A204.1 (cell line): Measurements from ENCODE around the gene DOCK6.
"Not testable (repeated sequence)": the region's sequence is repeated elsewhere in the genome, so short reads cannot be mapped to it uniquely, and the experiment has no call there.

Experiments used
- FAIRE-seq: peaks from 2 replicates; lab custom pipeline; 2012; peaks lifted over from hg19 to GRCh38; lab: Jason Lieb, UNC

DOCK6 gene

DNA sequence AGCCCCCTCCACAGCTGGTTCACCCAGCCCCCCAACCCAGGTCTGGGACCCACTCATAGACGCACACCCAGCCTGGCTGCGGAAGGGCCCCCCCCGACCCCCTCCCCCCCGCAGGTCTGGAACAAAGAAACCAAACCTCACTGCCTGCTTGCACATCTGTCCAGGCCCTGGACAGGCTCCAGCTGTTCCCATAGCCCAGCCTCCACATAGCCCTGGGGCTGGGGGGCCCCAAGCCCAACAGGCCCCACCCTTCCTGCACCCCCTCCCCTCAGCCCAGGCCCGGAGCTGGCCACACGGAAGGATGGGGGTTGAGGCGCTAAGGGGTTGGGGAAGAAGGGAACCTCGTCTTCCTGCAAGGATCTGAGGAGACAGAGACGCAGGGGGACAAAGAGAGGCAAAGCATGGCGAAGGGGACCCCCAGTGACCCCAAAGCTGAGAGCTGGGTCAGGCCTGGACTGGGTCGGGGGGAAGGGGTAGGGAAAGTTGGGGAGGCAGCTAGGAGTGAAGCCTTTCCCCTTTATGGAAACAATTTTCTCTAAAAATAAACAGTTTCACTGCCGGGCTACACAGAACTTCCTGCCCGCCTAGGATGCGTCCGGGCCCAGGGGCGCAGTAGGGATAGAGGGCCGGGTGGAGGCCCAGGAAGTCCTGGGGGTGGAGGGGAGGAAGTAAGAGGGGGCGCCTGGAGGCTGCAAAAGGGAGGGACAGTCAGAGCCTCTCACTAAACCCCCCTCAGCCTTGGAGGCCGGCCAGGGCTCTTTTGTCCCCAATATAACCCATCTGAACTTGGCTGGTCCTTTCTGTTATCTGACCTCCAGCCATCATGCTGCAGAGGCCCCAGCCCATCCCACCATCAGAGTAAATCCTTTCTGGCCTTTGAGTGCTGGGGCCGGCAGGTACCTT, 67.4 kb downstream of the DOCK6 start:
- no peak for FAIRE-seq

DNA sequence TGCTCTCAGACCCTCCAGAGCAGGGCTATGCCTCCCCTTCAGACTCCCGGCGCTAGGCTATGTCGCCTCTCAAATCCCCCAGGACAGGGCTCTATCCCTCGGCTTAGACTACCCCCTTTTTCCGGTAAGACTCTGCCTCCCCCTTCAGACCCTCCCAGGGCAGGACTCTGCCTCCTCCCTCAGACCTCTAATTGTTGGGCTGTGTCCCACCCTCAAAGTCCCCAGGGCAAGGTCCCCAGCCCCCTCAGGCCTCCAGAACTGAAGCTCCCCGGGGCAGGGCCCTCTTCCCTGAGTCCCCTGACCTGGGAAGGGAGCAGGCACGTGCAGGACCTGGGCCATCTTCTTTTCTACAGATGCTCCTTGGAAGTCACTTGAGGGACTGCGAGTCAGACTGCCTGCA, 68.2 kb downstream of the DOCK6 start:
- FAIRE-seq = no peak

DNA sequence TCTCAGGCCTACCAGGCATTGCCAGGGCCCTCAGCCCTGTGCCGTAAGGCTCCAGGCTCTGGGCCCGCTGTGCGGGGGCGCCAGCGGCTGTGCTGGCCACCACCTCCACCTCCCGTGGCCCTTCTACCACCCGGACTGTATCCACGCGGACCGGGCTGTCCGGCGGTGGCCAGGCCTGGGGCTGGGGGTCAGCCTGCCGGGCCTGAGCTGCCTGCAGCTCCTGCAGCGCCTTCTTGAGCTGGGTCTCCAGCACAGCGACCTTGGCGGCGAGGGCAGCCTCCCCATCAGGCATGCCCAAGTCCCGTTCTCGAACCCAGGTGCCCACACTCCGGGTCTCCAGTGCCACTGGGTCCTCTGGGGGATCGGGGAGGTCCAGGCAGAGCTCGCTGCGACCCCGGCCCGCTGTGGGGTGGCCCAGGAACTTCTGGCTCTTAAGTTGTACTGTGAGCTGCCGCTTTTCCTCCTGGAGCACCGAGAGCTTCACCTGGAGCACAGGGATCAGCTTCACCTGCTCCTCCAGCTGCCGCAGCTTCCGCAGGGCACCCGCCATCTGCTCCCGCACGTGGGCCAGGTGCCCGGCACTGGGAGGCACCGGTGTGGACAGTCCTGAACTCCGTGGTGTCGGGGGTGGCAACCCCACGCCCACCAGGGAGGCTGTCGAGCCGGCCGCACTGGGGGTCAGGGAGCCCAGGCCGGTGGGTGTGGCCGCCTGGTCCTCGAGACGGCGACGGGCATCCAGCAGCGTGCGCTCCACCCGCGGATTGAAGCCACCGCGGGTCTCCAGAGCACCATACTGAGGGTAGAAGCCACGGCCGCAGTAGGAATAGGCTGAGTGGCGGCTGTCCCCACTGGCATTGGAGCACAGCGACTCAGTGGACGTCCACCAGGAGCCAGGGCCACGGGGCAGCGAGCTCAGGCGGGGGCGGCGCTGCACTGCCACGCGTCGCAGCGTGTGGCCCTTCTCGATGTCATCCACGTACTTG, 69.1 kb downstream of the DOCK6 start:
- no peak for FAIRE-seq

DNA sequence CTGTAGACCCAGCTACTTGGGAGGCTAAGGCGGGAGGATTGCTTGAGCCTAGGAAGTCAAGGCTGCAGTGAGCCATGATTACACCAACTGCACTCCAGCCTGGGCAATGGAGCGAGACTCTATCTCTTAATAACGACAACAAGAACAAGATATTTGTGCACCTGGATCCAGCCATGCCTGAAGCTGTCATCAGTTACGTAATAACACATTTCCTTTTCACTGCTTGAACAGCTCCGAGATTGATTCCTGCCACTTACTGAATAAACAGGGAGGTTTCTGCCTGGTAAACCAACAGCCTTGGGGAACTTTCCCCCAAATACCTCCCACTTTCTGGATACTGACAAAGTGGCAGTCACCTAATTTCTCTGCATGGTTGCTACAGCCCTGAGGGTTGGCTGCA, 70.4 kb downstream of the DOCK6 start:
- FAIRE-seq = no peak

DNA sequence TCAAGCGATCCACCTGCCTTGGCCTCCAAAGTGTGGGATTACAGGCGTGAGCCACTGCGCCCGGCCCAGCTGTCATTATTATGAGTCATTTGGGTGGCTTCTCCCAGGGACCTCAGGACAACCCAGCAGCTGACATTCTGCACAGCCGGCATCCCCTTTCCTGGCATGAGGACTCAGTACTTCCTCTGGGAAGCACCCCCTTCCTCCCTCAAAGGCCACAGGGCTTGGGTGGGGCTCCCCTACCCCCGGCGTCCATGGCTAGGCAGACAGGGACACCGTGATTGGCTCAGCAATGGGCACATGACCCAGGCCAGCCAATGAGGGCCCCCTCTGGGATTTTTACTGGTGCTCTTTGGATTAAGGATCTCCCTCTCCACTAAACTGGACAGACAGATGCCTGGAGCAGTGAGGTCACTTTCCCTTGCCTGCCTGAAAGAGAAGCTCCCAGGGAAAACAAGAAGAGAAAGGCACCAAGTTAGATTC, 71.0 kb downstream of the DOCK6 start:
- no peak for FAIRE-seq

DNA sequence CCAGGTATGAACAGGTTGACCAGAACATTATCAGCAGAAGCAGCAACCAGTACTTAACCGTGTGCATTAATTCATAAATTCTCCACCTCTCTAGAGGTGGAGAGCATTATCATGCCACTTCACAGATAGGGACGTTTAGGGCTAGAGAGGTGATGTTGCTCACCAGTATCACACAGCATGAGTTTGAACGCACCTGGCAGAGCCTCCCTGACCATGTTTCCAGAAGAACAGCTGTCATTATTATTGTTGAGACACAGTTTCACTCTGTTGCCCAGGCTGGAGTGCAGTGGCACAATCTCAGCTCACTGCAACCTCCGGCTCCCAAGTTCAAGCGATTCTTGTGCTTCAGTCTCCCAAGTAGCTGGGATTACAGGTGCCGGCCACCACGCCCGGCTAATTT, 71.8 kb downstream of the DOCK6 start:
- FAIRE-seq = no peak

DNA sequence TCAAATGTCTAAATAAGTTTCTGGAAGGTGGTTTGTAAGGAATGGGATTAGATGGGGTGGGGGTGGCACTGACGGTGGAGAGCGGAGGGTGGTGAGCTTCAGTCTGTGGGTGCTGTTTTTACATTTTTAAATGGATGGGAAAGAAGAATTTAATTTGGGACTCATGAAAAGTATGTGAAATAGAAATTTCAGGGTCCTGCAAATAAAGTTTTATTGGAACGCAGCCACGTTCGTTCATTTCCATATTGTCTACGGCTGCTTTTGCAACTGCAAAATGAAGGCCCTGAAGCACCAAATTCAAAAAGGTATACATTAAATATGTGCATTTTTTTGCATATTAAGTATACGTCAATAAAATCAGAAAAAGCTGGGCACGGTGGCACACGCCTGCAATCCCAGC, 74.9 kb downstream of the DOCK6 start:
- FAIRE-seq = no peak

DNA sequence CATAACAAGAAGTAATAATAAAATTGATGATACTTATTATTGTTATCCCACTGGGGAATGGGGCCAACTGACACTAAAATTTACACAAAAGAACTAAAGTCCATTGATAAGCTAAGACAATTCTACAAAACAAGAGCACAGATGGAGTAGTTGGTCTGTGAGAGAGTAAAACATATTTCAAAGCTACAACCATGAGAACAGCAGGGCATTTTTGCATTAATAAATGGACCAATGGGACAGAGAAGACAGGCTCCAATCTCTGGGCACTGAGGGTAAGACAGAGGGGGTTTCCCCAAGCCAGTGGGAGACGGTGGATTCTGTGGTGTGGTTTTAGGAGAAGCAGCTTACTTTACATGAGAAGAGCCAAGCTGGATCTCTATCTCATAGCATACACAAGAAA, 79.3 kb downstream of the DOCK6 start:
- FAIRE-seq = no peak

DNA sequence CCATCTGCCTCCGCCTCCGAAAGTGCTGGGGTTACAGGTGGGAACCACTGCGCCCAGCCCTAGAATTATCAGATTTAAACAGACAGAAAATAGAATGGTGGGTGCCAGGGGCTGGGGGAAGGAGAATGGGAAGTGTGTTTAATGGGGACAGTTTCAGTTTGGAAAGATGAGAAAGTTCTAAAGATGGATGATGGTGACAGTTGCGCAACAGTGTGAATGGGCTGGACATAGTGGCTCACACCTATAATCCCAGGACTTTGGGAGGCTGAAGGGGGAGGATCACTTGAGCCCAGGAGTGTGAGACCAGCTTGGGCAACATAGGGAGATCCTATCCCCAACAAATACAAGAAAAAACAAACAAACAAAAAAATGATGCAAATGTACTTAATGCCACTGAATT, 80.8 kb downstream of the DOCK6 start:
- FAIRE-seq = no peak

DNA sequence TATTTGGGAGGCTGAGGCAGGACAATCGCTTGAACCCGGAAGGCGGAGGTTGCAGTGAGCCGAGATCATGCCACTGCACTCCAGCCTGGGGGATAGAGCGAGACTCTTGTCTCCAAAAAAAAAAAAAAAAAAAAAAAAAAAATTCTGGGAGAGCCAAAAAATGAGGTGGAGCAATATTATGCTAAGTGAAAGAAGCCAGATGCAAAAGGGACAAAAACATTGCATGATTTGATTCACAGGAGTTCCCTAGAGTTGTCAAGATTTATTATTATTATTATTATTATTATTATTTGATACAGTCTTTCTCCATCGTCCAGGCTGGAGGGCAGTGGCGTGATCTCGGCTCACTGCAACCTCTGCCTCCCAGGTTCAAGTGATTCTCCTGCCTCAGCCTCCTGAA, 81.3 kb downstream of the DOCK6 start:
- not testable (repeated sequence) for FAIRE-seq

DNA sequence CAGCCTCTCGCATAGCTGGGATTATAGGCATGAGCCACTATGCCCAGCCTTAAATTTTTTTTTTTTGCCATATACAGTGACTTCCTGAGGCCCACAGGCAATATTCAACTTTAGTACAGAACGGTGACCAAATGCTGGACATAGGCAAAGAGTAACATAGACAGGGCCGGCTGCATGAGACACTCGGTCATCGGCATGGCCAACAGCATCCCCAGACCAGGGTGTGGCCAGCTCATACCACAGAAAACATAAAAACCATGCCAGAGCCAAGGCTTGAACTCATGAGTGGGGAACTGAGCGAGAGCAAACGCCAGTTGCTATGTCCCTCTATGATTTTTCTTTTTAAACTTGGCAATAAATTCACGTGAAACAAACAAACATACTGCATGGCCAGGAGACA, 82.0 kb downstream of the DOCK6 start:
- FAIRE-seq = no peak

DNA sequence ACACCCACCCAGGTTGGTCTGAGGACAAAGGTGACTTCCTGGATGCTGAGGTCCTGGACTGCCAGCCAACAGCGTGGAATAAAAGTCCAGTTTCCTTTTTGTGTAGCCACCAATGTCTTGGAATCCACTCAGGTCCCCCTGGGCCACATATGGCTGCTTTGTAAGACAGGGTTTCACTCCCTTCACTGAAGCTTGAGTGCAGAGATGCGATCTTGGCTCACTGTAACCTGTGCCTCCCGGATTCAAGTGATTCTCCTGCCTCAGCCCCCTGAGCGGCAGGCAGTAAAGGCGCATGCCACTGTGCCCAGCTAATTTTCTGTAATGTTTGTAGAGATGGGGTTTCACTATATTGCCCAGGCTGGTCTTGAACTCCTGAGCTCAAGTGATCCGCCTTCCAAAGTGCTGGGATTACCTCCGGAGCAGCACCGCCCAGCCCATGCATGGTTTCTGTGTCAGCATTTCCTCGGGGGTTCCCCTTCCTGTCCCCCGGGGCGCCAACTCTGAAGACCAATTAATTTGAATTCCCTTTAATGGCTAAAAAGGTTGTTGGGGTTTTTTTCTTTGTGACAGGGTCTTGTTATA, 82.5 kb downstream of the DOCK6 start:
- FAIRE-seq = no peak

DNA sequence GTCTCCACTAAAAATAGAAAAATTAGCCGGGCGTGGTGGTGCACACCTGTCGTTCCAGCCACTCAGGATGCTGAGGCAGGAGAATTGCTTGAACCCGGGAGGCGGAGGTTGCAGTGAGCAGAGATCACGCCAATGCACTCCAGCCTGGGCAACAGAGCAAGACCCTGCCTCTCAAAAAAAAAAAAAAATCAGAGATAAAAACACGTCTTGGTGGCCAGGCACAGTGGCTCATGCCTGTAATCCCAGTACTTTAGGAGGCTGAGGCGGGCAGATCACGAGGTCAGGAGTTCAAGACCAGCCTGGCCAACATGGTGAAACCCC, 83.2 kb downstream of the DOCK6 start:
- not testable (repeated sequence) for FAIRE-seq

DNA sequence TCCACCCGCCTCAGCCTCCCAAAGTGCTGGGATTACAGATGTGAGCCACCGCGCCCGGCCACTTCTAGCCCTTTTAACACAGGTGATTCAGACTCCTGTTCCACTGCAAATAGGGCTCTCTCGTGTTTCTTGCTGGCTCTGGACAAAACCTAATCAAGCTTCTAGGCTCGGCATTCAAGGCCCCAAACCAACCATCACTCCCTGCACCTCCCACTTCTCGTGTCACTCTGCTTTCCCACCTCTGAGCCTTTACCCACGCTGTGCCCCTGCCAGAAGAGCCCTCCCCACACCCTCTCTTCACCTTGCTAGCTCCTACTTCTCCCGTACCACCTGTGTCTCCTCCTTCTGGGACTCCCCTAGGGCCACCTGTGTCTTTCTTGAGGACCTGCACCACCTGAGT, 84.7 kb downstream of the DOCK6 start:
- no peak for FAIRE-seq

DNA sequence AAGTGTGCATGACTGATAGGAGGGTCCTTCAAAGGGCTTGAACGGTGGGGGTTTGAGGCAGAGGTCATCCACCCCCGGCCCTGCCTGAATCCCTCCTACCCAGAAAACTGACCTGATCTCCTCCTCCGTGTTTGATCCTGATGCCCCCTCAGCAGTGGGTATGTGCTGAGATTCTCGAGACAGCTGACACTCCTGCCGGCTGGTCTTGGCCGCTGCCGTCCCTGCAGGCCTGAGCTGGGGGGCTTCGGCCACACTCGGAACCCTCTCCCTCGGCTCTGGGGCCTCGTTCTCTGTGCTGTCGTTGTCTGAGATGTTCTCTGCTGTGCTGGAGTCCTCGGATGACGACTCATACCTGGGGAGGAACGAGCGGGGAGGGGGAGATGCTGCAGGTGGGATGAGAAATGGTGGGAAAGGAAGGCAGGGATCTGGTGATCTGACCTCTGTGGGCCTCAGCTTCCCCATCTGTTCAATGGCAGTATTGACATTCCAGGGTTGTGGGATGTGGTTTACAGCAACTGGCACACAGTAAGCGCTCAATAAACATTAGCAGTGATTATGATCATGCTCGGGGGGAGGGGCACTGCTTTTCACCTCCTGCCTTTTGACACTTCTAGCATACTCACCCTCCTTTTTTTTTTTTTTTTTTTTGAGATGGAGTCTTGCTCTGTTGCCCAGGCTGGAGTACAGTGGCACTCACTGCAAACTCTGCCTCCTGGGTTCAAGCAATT, 85.7 kb downstream of the DOCK6 start:
- no peak for FAIRE-seq

DNA sequence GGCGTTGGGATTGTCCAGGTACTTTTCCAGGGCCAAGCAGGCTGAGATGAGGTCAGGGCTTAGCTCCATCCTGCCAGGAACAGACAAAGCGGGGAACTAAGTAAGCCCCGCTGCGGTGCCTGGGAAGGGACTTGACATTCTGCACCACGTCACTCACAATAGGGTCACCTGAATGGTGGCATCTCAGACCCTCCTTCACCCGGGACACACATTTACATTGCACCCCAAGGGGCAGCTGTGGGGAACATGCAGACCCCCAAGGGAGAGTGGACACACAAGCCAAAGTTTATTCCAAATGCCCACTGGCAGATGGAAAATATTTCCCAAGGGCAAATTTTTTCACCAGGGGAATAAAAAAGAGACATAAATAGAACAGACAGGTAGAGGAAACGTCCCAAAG, 86.4 kb downstream of the DOCK6 start:
- FAIRE-seq = no peak

DNA sequence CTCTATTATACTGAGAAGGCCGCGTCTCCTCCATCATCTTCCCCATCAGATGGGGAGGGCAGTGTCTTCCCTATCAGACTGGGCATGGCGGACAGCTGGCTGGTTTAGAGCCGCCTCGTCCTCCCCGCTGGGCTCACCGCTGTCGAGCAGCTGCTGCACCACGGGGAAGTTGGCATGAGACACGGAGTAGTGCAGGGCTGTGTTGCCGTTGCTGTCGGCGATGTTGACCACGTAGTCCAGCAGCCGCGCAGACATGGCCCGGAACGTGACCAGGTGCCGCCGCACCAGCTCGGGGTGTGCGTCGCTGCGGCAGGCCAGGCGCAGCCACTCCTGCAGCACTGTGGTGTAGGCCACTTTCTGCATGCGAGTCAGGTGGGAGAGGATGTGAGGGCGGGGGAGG, 88.0 kb downstream of the DOCK6 start:
- FAIRE-seq = no peak

DNA sequence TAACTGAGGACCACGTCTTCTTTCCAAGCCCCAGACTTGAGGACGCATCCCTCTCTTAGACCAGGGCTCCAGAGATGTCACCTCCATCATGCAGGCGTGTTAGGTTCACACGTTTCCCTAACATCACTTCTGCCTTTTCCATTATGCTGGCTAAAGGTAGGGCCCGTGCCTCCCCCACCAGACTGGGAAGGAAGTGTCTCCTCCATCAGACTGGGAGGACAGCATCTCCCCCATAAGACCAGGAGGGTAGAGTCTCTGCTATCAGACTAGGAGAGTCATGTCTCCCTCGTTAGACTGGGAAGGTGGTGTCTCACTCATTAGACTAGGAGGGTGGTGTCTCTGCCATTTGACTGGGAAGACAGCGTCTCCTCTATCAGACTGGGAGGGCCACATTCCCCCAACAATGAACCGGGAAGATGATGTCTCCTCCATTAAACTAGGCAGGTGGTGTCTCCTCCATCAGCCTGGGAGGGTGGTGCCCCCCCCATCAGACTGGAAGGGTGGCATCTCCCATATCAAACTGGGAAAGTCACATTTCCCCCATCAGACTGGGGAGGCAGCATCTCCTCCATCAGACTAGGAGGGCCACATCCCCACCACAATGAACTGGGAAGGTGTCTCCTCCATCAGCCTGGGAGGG, 88.7 kb downstream of the DOCK6 start:
- FAIRE-seq = no peak

DNA sequence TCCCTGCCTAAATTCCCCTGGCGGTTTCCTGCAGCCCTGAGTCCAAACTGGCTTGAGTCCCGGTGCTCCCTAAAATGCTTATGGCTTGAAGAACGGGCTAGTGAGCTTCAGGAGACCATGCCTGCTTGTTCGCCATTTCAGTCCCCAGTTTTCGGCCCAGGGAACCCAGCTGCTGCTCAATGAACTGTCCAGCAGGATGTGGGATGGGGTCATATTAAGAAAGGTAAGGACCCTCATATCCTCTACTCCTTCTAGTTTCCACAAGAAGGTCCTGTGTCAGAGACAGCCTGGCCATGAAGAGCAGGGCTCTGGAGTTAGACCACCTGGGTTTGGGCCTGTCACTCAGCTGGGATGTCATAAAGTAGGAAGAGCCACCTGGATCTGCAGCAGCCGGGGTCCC, 89.7 kb downstream of the DOCK6 start:
- FAIRE-seq = no peak

DNA sequence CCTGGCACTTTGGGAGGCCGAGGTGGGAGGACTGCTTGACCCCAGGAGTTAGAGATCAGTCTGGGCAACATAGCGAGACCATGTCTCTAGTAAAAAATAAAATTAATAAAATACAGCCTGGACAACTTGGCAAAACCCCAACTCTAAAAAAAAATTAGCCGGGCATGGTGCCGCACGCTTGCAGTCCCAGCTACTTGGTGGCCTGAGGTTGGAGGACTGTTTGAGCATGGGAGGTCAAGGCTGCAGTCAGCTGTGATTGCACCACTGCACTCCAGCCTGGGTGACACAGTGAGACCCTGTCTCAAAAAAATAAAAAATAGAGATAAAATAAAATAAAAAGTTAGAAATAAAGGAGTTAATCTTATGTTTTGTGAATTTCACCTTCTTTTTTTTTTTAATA, 91.2 kb downstream of the DOCK6 start:
- no peak for FAIRE-seq

DNA sequence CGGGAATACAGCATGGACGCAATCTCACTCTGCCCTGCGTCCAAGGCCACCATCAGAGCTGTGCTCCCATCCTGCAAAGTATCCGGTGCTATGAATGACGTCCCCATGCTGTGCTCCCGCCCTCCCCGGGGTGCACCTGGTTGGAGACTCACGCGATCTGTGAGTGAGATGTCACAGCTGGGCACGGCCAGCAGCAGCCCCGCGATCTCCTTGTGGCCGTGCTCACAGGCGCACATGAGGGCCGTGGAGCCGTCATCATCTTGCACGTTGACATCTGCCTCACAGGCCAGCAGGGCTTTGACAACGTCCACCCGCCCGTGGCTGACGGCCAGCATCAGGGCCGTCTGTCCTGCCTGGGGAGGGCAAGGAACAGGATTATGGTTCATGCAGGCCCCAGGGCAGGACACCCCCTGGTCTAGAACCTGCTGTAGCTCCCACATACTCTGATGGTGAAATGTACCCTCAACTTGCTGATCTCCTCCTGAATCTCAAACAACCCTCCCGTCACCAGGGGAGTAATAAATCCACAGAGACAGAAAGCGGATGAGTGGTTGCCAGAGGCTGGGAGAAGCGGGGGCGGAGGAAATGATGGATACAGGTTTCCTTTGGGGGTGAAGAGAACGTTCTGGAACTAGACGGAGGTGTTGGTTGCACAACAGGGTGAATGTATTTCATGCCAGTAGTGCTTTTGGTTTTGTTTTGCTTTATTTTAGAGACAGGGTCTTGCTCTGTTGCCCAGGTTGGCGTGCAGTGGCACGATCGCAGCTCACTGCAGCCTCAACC, 92.2 kb downstream of the DOCK6 start:
- FAIRE-seq = no peak
